Mesendoderm (in vitro differentiated cells): ENCODE results near the gene ITIH5.

ENCODE experiments used
- DNase-seq: peaks from one replicate; pipeline ENCODE4 v3.0.0; 2013
- H2AK5ac ChIP-seq: 2 replicates; pipeline ENCODE4 v1.6.1; 2013; ENCODE audit warnings: low read length, inconsistent platforms
- H2BK120ac ChIP-seq: 2 replicates; pipeline ENCODE4 v1.6.1; 2013; ENCODE audit warnings: low read depth, mild to moderate bottlenecking, low read length, moderate library complexity, mixed read lengths
- H2BK15ac ChIP-seq: replicated peaks from 2 replicates; pipeline ENCODE4 v1.6.1; 2013; ENCODE audit warnings: low read depth, mild to moderate bottlenecking, moderate library complexity
- H2BK5ac ChIP-seq: 2 replicates; pipeline ENCODE4 v1.6.1; 2013; ENCODE audit warnings: low read length, inconsistent platforms
- H3K18ac ChIP-seq: 2 replicates; pipeline ENCODE4 v1.6.1; 2013; ENCODE audit warnings: mild to moderate bottlenecking, low read length, mixed read lengths
- H3K23ac ChIP-seq: one replicate; pipeline ENCODE4 v1.6.1; 2013; ENCODE audit warnings: low read length
- H3K27ac ChIP-seq: 2 replicates; pipeline ENCODE4 v1.5.1; 2013; ENCODE audit warnings: low read depth, mild to moderate bottlenecking, inconsistent platforms, low read length, moderate library complexity
- H3K27me3 ChIP-seq: 2 replicates; pipeline ENCODE4 v1.6.1; 2013; ENCODE audit warnings: low read length, control low read depth, mild to moderate bottlenecking, inconsistent platforms; ENCODE audit not compliant: insufficient read depth, poor library complexity
- H3K36me3 ChIP-seq: 2 replicates; pipeline ENCODE4 v1.6.1; 2013; ENCODE audit warnings: low read length, inconsistent platforms; ENCODE audit not compliant: control insufficient read depth, insufficient read depth
- H3K4ac ChIP-seq: one replicate; pipeline ENCODE4 v1.6.1; 2013; ENCODE audit warnings: low read depth, mild to moderate bottlenecking, low read length, moderate library complexity
- H3K4me1 ChIP-seq: 2 replicates; pipeline ENCODE4 v1.6.1; 2013; ENCODE audit warnings: low read depth, low read length, inconsistent platforms; ENCODE audit not compliant: control insufficient read depth
- H3K4me2 ChIP-seq: 2 replicates; pipeline ENCODE4 v1.6.1; 2013; ENCODE audit warnings: low read length
- H3K4me3 ChIP-seq: 2 replicates; pipeline ENCODE4 v1.5.1; 2013; ENCODE audit warnings: mild to moderate bottlenecking, low read length
- H3K56ac ChIP-seq: one replicate; pipeline ENCODE4 v1.6.1; 2013; ENCODE audit warnings: low read length
- H3K79me1 ChIP-seq: 2 replicates; pipeline ENCODE4 v1.6.1; 2013; ENCODE audit warnings: low read length, inconsistent platforms
- H3K79me2 ChIP-seq: 2 replicates; pipeline ENCODE4 v1.6.1; 2013; ENCODE audit warnings: mild to moderate bottlenecking, low read length; ENCODE audit not compliant: control insufficient read depth, insufficient read depth
- H3K9ac ChIP-seq: 2 replicates; pipeline ENCODE4 v1.6.1; 2013; ENCODE audit warnings: low read length, inconsistent platforms
- H4K5ac ChIP-seq: one replicate; pipeline ENCODE4 v1.6.1; 2013; ENCODE audit warnings: low read length
- H4K8ac ChIP-seq: one replicate; pipeline ENCODE4 v1.6.1; 2013; ENCODE audit warnings: low read depth, mild to moderate bottlenecking, control low read depth, low read length, moderate library complexity
- WGBS: extraction: QIAGEN DNeasy Blood & Tissue Kit; methylation state at CpG from one replicate; pipeline ENCODE4 v1.1.7; 2013; ENCODE audit warnings: low lambda C conversion rate, missing lambda C conversion rate; ENCODE audit not compliant: insufficient coverage; ENCODE audit errors: extremely low coverage; 5-methylcytosine and 5-hydroxymethylcytosine counted together

Gene ITIH5

DNA sequence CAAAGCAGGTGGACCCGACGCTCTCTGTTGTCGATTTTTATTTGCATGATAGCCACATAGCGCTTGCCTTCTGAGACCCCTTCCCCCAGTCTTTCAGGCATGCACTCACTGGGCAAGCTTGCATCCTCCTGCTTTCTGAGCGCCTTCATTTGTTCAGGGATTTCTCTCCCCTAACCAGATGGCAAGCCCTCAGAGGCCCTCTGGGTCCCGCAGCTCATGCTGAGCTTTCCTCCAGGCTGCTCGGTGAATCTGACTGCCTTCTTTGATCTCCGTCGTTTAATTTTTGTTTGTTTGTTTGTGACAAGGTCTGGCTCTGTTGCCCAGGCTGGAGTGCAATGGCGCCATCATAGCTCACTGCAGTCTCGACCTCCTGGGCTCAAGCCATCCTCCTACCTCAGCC lies 58.8 kb downstream of the ITIH5 start:
- Histone ChIP-seq H3K27ac (no peak overlapping the region), H3K79me1 (no peaks in the 10 kb centered on the region), H3K18ac (peak overlapping the region; percentile 3), H4K8ac (no peak overlapping the region), H3K23ac (no peak overlapping the region), H3K9ac (no peak overlapping the region), H2BK15ac (no peak overlapping the region), H3K79me2 (no peaks in the 10 kb centered on the region), H3K4ac (no peak overlapping the region), H2AK5ac (no peak overlapping the region), H2BK120ac (no peak overlapping the region), H4K5ac (no peak overlapping the region), H3K56ac (no peak overlapping the region), H3K36me3 (no peaks in the 10 kb centered on the region), H3K4me1 (peaks cover 2% of the 10 kb centered on the region), H3K4me2 (no peak overlapping the region), H2BK5ac (no peak overlapping the region), H3K27me3 (no peaks in the 10 kb centered on the region), H3K4me3 (no peak overlapping the region)
- no CpG with 5 or more reads among the region's 11 CpGs for WGBS
- DNase-seq: no peak

DNA sequence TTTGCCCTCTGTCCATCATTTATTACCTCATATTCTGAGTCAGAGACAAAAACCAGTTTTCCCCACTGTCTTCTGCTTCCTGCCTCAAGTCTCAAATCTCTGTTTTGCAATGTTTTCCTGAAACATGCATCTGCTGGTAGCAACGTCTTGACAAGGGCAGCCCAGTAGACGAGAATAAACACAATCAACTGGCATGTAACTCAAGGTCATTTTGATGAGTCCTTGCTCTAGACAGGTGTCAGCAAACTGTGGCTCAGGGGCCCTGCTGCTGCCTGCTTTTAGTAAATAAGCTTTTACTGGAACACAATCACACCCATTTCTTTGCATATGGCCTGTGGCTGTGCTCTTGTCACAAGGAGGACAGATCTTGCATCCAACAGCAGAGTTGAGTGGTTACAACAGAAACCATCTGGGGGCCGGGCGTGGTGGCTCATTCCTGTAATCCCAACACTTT lies 59.8 kb downstream of the ITIH5 start:
- Histone ChIP-seq H3K27ac (no peak overlapping the region), H4K8ac (no peak overlapping the region), H3K9ac (no peak overlapping the region), H3K4me3 (no peak overlapping the region), H3K4me2 (no peak overlapping the region), H3K36me3 (no peaks in the 10 kb centered on the region), H2AK5ac (no peak overlapping the region), H3K79me2 (no peaks in the 10 kb centered on the region), H3K56ac (no peak overlapping the region), H3K4ac (no peak overlapping the region), H4K5ac (no peak overlapping the region), H3K4me1 (peaks cover 2% of the 10 kb centered on the region), H3K27me3 (no peaks in the 10 kb centered on the region), H2BK15ac (no peak overlapping the region), H2BK120ac (no peak overlapping the region), H3K18ac (peak overlapping the region; percentile 23), H3K79me1 (no peaks in the 10 kb centered on the region), H3K23ac (no peak overlapping the region), H2BK5ac (no peak overlapping the region)
- no CpG with 5 or more reads among the region's 4 CpGs for WGBS
- DNase-seq: peak; percentile 36

DNA sequence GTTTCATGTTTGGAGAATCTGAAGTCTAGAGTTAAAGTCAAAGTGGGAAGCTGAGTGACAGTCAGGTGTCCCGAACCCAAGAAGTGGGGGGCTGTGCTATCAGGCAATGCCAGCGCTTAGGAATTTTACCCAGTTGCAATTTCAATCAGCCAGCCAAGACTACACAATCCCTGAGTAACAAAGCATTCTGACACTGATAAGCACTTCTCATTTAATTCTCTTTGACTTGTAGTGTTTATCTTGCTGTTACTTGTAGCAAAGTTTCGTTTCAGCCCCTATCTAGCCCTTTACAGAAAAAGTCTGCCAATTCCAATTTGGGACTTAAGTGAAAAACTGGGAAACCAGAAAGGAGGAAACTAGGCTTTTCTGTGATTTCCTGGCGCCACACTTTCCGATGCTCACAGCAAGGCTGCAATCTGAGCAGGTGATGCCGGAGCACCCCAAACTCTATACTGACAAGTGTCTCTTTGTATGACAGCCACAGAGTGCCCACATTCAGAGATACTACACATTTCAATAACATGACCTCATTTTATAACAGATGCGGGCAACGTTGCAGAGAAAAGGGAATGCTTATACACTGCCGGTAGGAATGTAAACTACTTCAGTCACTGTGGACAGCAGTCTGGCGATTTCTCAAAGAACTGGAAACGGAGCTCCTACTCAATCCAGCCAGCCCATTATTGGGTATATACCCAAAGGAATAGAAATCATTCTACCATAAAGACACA lies 61.0 kb downstream of the ITIH5 start:
- peak overlapping the region; percentile 58 for H3K27ac ChIP-seq
- no CpG with 5 or more reads among the region's 11 CpGs for WGBS
- no peak overlapping the region for H4K5ac ChIP-seq

DNA sequence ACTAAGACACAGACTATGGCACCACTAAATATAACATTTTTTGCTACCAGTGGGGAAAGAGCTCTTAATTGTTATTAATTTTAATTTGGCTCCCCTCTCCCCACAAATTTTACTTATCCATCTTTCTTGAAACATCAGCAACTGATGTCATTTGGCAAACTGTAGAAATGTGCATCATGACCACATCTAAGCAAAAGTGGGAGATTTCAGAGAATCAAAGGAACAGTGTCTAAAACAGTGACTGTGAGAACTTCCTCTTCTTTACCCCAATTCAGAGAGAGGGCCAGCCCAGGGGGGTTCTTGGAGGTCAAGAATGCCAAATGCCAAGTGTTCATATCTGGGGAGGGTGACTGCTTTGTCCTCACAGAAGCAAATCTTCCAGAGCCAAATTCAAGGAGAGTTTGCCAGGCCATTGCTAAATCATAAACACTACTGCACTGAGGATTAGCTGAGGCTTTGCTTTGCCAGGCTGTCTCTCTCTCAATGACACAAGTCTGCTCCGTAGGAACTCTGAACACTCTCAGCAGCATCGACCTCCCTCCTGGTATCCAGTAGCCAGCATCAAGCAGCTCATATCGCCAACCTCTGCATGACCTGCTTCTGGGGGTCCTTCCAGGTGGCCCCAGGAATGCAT lies 65.6 kb downstream of the ITIH5 start:
- Histone ChIP-seq H3K36me3 (no peaks in the 10 kb centered on the region), H4K8ac (no peak overlapping the region), H2BK15ac (no peak overlapping the region), H3K18ac (no peak overlapping the region), H3K9ac (no peak overlapping the region), H3K4ac (no peak overlapping the region), H3K27me3 (no peaks in the 10 kb centered on the region), H4K5ac (no peak overlapping the region), H3K27ac (no peak overlapping the region), H3K23ac (no peak overlapping the region), H3K4me2 (no peak overlapping the region), H3K79me1 (no peaks in the 10 kb centered on the region), H2BK120ac (no peak overlapping the region), H3K56ac (no peak overlapping the region), H2BK5ac (no peak overlapping the region), H3K79me2 (no peaks in the 10 kb centered on the region), H2AK5ac (no peak overlapping the region), H3K4me1 (peaks cover 2% of the 10 kb centered on the region), H3K4me3 (no peak overlapping the region)
- WGBS: no CpG with 5 or more reads among the region's 3 CpGs
- no peak for DNase-seq

More for the DNA sequence above, 61.0 kb downstream of the ITIH5 start:
- H3K79me1 ChIP-seq: no peaks in the 10 kb centered on the region
- H3K4me2 ChIP-seq: no peak overlapping the region
- peak overlapping the region; percentile 62 for H2BK5ac ChIP-seq
- H3K79me2 ChIP-seq: no peaks in the 10 kb centered on the region
- no peak overlapping the region for H2BK120ac ChIP-seq
- no peak overlapping the region for H3K23ac ChIP-seq
- H4K8ac ChIP-seq: no peak overlapping the region
- H3K4me1 ChIP-seq: peaks cover 2% of the 10 kb centered on the region
- no peaks in the 10 kb centered on the region for H3K36me3 ChIP-seq
- DNase-seq: peak; percentile 75
- H2AK5ac ChIP-seq: no peak overlapping the region
- no peak overlapping the region for H3K56ac ChIP-seq
- H3K4me3 ChIP-seq: no peak overlapping the region
- no peaks in the 10 kb centered on the region for H3K27me3 ChIP-seq
- H3K4ac ChIP-seq: no peak overlapping the region
- no peak overlapping the region for H3K9ac ChIP-seq
- H3K18ac ChIP-seq: no peak overlapping the region
- no peak overlapping the region for H2BK15ac ChIP-seq

DNA sequence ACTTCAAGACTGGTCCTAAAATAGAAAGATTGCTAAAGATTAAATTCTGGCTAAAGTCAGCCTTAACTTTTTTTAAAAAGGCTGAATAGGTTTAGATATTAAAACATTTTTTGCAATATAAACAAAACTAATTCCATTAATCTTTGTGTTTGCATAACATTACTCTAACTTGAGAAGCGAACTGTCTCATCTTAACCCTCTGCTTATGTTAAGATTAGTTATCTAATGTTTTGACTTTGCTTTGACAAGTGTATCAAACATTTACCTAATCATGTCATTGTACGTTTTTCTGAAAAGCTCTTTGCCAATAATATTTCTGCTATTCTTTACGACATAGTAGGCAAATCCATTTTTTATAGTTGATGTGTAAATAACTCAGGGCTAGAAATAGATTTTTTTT lies 68.0 kb downstream of the ITIH5 start:
- Histone ChIP-seq H4K8ac (no peak overlapping the region), H3K4ac (no peak overlapping the region), H2BK15ac (no peak overlapping the region), H3K27ac (no peak overlapping the region), H3K4me1 (no peaks in the 10 kb centered on the region), H4K5ac (no peak overlapping the region), H3K9ac (no peak overlapping the region), H2AK5ac (no peak overlapping the region), H3K56ac (no peak overlapping the region), H2BK120ac (no peak overlapping the region), H3K79me1 (no peaks in the 10 kb centered on the region), H3K23ac (no peak overlapping the region), H3K4me2 (no peak overlapping the region), H3K36me3 (no peaks in the 10 kb centered on the region), H3K18ac (no peak overlapping the region), H3K27me3 (no peaks in the 10 kb centered on the region), H2BK5ac (no peak overlapping the region), H3K79me2 (no peaks in the 10 kb centered on the region), H3K4me3 (no peak overlapping the region)
- no CpG with 5 or more reads among the region's 3 CpGs for WGBS
- no peak for DNase-seq
